NOMO-1 (cell line): Measurements from ENCODE around the gene NUDT21.
"Not testable (repeated sequence)": the region's sequence is repeated elsewhere in the genome, so short reads cannot be mapped to it uniquely, and the experiment has no call there.

ENCODE experiments used
- DNase-seq, 2 experiments: peaks; one replicate each; lab custom pipeline; 2025; ENCODE audit not compliant: unreplicated experiment in 2 of 2; lab: John Stamatoyannopoulos, UW

The NUDT21 gene

GRCh38 chr16:56420613-56421012, 30.5 kb downstream of the NUDT21 start:
- DNase-seq: no peak

DNA sequence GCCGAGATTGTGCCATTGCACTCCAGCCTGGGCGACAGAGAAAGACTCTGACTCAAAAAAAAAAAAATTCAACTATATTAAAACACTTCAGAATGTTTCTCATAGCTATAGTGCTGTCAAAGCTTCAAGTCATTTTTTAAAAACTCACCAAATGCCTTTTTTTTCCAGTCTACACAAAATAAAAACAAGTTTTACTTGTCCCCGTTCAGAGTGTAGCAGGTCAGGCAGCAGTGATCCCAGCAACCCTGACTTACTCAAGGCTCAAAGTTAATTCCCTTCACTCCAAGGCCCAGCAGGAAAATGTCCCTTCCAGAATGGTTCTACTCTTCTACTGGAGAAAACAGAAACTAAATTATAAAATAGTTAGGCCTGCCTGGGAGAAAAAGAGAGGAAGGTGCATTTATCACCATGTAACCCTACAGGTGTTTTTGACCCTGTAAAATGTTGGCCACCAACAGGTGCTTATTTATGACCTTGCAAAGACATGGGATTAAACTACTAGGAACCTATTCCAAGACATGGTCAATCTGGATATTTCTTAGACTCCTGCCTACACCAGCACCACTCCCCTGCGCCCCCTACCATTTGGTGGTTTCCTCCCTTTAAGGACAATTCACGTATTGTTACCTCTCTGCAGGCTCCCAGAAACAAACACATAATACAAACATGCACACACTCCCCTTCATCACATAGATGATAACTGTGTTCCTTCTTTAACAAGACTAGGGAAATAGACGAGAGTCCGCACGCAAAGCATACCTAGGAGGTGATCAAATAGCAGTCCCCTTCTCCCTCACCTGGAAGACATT, 31.2 kb downstream of the NUDT21 start:
- DNase-seq: no peak

GRCh38 chr16:56417138-56417537, 34.0 kb downstream of the NUDT21 start:
- DNase-seq: no peak

DNA sequence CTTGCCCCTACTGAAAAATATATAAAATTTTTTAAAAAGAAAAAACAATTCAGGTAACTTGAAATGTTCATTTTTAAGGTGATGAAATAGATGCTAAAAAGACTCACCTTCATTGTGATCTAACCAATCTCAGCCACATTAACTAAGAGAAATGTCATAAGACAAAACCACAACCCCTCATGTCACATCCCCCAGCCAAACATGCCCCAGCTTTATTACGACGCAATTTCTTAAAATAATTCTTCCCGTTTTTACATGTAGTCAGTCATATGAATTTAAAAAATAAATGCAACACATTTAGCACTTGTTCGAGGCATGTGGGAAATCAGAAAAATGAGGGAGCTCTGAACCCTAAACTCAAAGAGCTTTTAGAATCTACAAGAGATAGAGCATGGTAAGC, 35.3 kb downstream of the NUDT21 start:
- peak; percentile 15 to 64 for DNase-seq

DNA sequence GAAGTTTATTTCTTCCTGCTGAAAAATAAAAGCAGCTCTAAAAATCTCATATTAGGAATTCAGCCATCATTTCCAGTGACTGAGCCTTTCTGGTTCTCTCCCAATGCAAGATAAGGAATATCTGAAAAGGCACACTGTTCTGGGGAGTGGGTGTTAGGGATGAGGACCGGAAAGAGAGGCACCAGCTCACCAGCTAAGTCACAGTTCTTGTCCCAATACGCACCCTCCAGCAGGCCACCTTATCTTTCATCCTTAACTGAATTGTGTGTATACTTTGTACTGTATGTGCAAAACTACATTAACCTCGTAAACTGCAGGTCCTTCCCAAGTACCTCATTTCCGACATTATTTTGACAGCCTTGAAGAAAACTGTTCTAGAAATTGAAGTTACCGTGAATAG, 36.8 kb downstream of the NUDT21 start:
- no peak for DNase-seq

DNA sequence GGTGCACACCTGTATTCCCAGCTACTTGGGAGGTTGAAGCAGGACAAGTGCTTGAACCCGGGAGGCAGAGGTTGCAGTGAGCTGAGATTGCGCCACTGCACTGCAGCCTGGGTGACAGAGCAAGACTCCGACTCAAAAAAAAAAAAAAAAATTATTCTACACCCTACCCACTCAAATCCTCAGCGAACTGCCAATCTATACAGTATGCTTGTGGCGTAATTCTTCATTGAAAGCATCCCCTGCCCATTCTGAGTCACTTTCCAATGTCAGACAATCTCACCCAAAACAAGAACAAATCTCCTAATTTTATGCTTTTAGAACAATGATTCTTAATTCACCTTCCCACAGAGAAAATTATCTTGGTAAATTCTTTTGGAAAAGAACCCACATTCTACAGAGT, 37.8 kb downstream of the NUDT21 start:
- DNase-seq: no peak

DNA sequence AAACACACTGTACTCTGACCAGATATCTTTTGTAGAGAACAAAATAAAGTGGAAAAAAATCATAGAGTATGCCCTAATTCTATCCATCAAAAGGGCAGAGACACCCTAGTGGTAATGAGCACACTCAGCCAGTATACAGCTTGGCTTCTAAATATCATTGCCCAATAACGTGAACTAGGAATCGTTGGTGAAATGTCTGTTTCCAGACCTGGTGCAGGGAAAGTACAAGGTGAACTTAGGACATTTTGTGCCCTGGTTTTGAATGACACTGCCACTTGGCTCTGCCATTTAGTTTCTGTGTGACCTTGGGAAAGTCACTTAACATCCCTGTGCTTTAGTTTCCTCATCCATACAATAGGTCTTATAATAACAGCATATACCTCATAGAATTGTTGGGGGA, 39.5 kb downstream of the NUDT21 start:
- no peak for DNase-seq

- no peak for DNase-seq
These were observed 40.0 kb downstream of the NUDT21 start for GRCh38 chr16:56411123-56411522.

GRCh38 chr16:56409195-56409594, 41.9 kb downstream of the NUDT21 start:
- peak in 1 of 2 experiments; percentile 23 for DNase-seq

DNA sequence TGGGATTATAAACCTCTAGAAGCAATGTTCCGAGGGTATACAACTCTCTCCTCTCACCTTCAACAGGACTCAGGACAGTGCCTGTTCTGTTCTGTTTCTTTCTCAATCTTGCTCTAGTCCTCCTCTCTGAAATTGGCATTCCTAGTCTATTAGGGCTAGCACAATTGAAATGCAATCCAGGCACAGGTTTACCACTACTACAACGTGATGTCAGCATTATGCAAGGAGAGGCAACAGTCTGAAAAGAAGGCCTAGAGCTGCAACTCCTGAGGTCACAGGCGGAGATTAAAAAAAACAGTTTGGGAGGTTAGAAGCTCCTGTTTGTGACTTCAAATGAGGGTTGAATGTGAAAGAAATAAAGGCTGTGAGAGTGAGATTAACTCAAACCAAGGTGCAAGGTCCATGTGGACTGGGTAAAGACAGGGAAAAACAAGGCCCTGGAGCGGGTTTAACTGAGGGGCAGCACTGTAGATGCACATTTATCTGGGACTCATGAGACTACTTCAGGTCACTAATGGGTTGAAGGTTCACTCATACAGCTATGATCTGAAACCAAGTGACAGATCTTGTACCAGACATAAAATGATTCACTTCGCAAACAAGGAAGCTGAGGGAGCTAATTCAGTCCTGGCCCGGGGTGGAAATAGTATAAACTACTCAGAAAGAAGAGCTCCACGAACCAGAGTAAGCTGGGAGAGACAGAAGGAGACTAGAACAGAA, 42.6 kb downstream of the NUDT21 start:
- no peak for DNase-seq

- no peak for DNase-seq
These were observed 45.0 kb downstream of the NUDT21 start for GRCh38 chr16:56405977-56406672.

- no peak for DNase-seq
These were observed 49.6 kb downstream of the NUDT21 start for GRCh38 chr16:56401482-56401881.

DNA sequence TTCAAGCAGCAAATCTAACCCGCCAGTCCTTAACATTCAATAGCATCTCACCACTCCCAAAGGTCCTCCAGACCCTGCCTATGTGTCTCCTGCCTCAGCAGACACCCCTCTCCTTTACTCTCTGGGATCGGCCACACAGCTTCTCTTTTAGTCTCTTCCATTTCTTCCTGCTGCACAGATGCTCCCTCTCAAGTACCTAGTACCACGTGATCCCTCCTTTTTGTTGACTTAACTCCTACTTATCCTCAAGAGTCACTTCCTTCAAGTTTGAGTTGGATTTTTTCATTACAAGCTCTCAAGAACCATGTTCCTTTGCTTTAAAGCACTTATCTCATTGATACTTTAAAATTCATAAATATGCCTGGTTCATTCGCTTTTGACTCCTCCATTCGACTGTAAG, 50.7 kb downstream of the NUDT21 start:
- DNase-seq: no peak

GRCh38 chr16:56399486-56399885, 51.6 kb downstream of the NUDT21 start:
- peak in 1 of 2 experiments; percentile 1 for DNase-seq

DNA sequence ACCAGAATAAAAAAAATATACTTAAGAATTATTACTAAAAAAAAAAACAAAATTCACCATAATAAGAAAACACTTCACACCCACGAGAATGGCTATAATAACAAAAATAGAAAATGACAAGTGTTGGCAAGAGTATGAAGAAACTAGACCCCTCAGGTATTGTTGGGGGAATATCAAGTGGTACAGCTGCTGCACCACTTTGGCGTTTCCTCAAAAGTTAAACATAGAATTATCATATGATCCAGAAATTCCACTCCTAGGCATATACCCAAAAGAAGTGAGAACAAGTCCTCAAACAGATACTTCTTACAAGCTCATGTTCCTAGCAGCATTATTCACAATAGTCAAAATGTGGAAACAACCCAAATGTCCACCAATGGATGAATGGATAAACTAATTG, 52.1 kb downstream of the NUDT21 start:
- DNase-seq: no peak

DNA sequence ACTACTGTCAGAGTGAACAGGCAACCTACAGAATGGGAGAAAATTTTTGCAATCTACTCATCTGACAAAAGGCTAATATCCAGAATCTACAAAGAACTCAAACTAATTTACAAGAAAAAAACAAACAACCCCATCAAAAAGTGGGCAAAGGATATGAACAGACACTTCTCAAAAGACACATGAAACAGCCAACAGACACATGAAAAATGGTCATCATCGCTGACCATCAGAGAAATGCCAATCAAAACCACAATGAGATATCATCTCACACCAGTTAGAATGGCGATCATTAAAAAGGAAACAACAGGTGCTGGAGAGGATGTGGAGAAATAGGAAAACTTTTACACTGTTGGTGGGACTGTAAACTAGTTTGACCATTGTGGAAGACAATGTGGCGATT, 54.4 kb downstream of the NUDT21 start:
- not testable (repeated sequence) for DNase-seq

- DNase-seq: no peak
These were observed 61.6 kb downstream of the NUDT21 start for GRCh38 chr16:56389554-56389953.

GRCh38 chr16:56388209-56388608, 62.9 kb downstream of the NUDT21 start:
- no peak for DNase-seq

GRCh38 chr16:56387396-56387795, 63.7 kb downstream of the NUDT21 start:
- no peak for DNase-seq

DNA sequence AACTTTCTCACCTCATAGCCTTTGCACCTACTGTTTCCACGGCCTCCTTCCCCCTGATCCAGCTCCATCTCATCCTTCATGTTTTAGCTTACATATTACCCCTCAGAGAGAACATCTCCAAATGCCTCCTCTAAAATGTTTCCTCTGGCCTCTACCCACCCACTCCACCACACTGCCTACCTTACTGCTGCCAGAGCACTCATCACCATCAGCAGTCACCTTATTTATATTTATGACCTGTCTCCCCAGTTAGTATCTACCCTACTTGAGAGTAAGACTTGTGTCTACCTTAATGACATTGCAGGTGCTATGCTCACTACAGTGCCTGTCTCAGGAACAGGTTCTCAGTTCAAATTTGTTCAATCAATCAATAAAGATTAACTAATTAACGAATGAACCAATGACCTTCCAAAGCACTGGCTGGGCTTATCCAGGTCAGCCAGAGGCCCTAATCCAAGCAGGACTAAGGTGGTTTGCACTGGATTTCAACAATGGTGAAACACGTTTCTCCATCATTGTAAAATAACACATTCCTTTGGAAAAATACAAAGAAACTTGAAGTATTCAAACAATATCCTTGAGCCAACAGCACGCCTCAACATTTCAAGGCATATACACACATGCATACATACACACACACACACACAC, 66.9 kb downstream of the NUDT21 start:
- no peak for DNase-seq

- DNase-seq: no peak
These were observed 68.2 kb downstream of the NUDT21 start for GRCh38 chr16:56382901-56383355.
